ENCODE measurements around the gene RSL1D1. TPM values are rescaled to one million over a fixed set of nuclear protein-coding genes. Genes with fewer than 3 reads are reported as not detected.

Gene RSL1D1
- 210 to 259 TPM (median 229 TPM) in 5 replicates for total RNA-seq (2022; extraction: Qiagen RNA extraction)

GRCh38 chr16:11851294-11852091 is at the start of gene RSL1D1:
RSL1D1 (minus strand) TSS chr16:11851542; CDS start chr16:11851512, 30 bp downstream.

GRCh38 chr16:11797166-11797956 is 54.0 kb downstream of the RSL1D1 start, which contains the start of gene ZC3H7A:
ZC3H7A (minus strand) TSS chr16:11797258; CDS start chr16:11782354, 14,904 bp downstream.

Other genes with a start within 250 kb of the RSL1D1 start
- 21.7 to 26.6 TPM (median 24.3 TPM) in 5 replicates for gene SNN, start 183.1 kb downstream of the RSL1D1 start, total RNA-seq (2022; extraction: Qiagen RNA extraction)
- gene TXNDC11, start 108.7 kb downstream of the RSL1D1 start, total RNA-seq (2022; extraction: Qiagen RNA extraction), result 38.7 to 50.9 TPM (median 45.8 TPM) in 5 replicates
- gene ZC3H7A, start 54.3 kb downstream of the RSL1D1 start, total RNA-seq (2022; extraction: Qiagen RNA extraction), result 29.0 to 35.8 TPM (median 29.5 TPM) in 5 replicates
- 193 to 211 TPM (median 204 TPM) in 5 replicates for gene GSPT1, start 64.4 kb upstream of the RSL1D1 start, total RNA-seq (2022; extraction: Qiagen RNA extraction)
- 1.5 to 4.1 TPM (median 2.9 TPM) in 5 replicates for gene NPIPB2, start 90.5 kb upstream of the RSL1D1 start, total RNA-seq (2022; extraction: Qiagen RNA extraction)
- not detected in 5 replicates for gene TNFRSF17, start 113.7 kb upstream of the RSL1D1 start, total RNA-seq (2022; extraction: Qiagen RNA extraction)
- 2.3 to 3.1 TPM (median 2.6 TPM) in 5 replicates for gene SNX29, start 125.2 kb upstream of the RSL1D1 start, total RNA-seq (2022; extraction: Qiagen RNA extraction)